ENCODE measurements around the gene INAVA.

DNA sequence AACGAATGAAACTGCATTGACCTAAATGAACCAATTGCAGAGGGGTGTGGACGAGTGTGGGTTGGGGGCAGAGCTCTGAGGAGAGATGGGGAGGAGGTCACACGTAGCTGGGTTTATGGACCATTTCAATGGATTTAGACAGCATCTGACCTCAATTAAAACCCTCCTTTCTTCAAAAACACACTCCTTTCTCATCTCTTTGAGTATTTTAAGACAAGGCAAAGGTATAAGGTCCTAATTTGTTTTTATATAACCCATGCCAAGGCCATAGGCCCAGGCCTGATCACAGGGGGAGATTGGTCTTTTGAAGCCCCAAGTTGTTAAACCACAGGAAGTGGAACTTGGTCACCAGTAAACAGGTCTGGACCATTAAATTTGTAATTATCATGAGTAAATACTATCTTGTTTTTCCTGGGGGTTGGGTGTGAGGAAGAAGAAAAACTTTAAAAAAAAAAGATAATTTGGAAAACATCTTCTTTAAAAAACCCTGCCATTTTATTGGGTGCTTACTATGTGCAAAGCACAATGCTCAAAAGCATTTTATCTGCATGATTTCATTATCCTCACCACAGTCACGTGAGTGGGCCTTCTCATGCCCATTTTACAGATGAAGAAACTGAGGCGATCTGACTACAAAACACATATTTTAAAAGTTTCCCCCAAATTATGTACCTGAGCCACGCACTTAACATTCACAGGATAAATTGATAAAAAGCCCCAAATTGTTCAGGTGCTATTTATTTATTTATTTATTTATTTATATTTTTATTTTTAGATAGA, 8.9 kb upstream of the INAVA start:
- TF ChIP-seq, protein P1, sequence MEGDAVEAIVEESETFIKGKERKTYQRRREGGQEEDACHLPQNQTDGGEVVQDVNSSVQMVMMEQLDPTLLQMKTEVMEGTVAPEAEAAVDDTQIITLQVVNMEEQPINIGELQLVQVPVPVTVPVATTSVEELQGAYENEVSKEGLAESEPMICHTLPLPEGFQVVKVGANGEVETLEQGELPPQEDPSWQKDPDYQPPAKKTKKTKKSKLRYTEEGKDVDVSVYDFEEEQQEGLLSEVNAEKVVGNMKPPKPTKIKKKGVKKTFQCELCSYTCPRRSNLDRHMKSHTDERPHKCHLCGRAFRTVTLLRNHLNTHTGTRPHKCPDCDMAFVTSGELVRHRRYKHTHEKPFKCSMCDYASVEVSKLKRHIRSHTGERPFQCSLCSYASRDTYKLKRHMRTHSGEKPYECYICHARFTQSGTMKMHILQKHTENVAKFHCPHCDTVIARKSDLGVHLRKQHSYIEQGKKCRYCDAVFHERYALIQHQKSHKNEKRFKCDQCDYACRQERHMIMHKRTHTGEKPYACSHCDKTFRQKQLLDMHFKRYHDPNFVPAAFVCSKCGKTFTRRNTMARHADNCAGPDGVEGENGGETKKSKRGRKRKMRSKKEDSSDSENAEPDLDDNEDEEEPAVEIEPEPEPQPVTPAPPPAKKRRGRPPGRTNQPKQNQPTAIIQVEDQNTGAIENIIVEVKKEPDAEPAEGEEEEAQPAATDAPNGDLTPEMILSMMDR (IDR thresholded peaks at IDR 0.05), result no peak
- TF ChIP-seq EZH2phosphoT487 (IDR thresholded peaks at IDR 0.05), result no peak

All from neural progenitor cell (in vitro differentiated cells).